AG04449 (cell line): ENCODE results near the gene DPM1.
A peak's percentile ranks its signal among the peaks of the same experiment; 100 is the strongest.

Experiments used
- CTCF ChIA-PET: fragments of 350-600 bp; formaldehyde crosslinking; extraction: SDS; loops from one replicate; lab custom pipeline; 2021; ENCODE audit warnings: antibody characterized with exemption; lab: Yijun Ruan, JAX
- POLR2A ChIA-PET: fragments of 400-600, 350-600 bp; formaldehyde crosslinking; extraction: SDS; loops from one replicate; lab custom pipeline; 2020; ENCODE audit warnings: antibody characterized with exemption, inconsistent platforms; lab: Yijun Ruan, JAX
- DNase-seq: peaks from one replicate; pipeline ENCODE4 v3.0.0-alpha.2; 2010; ENCODE audit warnings: low read depth, low spot score
- H3K4me3 ChIP-seq: 2 replicates; pipeline ENCODE4 v1.5.1; 2011; ENCODE audit warnings: low read depth, mild to moderate bottlenecking, control low read depth, low read length
- TF ChIP-seq, protein P1 (sequence below): IDR thresholded peaks from one replicate; pipeline ENCODE4 v1.5.1; 2011; ENCODE audit warnings: mild to moderate bottlenecking, moderate library complexity, low read length, control low read depth, inconsistent platforms; ENCODE audit not compliant: insufficient read depth; ENCODE audit errors: missing control alignments

DPM1 gene

DNA sequence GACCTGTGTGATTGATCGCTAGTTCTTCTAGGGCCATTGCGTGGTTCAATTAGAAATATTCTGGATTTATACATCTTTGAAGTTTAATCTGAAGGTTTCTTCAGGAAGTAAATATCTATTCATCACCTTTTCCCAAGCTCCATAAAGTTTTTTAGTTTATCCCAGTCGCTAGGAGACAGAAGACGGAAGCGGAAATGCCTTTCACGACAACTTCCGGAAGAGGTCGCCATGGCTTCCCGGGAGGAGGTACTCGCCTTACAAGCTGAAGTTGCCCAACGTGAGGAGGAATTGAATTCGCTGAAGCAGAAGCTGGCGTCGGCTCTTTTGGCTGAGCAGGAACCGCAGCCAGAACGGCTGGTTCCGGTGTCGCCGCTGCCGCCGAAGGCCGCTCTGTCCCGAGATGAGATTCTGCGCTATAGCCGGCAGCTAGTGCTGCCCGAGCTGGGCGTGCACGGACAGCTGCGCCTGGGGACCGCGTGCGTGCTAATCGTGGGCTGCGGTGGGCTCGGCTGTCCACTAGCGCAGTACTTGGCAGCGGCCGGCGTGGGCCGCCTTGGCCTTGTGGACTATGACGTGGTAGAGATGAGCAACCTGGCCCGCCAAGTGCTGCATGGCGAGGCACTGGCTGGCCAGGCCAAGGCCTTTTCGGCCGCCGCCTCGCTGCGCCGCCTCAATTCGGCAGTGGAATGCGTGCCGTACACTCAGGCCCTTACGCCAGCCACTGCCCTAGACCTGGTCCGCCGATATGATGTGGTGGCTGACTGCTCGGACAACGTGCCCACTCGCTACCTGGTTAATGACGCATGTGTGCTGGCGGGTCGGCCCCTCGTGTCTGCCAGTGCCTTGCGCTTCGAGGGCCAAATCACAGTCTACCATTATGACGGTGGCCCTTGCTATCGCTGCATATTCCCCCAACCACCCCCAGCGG is 547 bp upstream of the DPM1 start, which contains the start of gene MOCS3:
TSS of gene MOCS3 (plus strand) at position 204 of the 928 bp plus-strand sequence. CDS start at position 229, 25 bp downstream.
- ChIA-PET POLR2A (interaction anchor here (0.8 to 2.1 kb wide), 8 partner anchors 8 to 168 kb away, joined by 3 to 18 read pairs (median 6); partner anchors contain the start of genes ADNP and BCAS4), CTCF (interaction anchor here (0.9 to 4.2 kb wide), 5 partner anchors 11 to 169 kb away, joined by 3 to 33 read pairs (median 4); partner anchors contain the start of gene BCAS4)
- peak; percentile 63 for DNase-seq
- H3K4me3 ChIP-seq: peak within 1 kb of the TSS; percentile 98
- TF ChIP-seq, protein P1, sequence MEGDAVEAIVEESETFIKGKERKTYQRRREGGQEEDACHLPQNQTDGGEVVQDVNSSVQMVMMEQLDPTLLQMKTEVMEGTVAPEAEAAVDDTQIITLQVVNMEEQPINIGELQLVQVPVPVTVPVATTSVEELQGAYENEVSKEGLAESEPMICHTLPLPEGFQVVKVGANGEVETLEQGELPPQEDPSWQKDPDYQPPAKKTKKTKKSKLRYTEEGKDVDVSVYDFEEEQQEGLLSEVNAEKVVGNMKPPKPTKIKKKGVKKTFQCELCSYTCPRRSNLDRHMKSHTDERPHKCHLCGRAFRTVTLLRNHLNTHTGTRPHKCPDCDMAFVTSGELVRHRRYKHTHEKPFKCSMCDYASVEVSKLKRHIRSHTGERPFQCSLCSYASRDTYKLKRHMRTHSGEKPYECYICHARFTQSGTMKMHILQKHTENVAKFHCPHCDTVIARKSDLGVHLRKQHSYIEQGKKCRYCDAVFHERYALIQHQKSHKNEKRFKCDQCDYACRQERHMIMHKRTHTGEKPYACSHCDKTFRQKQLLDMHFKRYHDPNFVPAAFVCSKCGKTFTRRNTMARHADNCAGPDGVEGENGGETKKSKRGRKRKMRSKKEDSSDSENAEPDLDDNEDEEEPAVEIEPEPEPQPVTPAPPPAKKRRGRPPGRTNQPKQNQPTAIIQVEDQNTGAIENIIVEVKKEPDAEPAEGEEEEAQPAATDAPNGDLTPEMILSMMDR: no peak

DNA sequence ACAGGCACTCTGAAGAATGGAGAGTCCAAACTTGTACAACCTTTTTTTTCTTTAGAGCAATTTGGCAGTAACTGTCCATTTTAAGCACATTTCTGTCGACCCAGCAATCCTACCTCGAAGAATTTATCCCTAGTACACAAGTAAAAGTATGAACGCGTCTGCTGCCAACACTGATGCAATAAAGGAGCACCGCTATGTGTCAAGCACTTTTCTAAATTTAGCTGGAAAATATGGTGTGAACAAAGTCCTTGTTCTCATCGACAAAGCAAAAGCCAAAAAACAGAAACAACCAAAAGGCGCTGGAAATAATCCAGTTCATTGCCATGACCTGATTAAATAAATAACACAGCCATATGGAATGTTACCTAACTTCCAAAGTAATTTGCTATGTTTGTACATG is 1.1 kb downstream of the DPM1 start:
- POLR2A ChIA-PET: interaction anchor here (0.9 to 2.1 kb wide), 4 partner anchors 15 to 46 kb away, joined by 3 to 18 read pairs (median 6); partner anchors contain the start of gene ADNP
- no peak for DNase-seq
- CTCF ChIA-PET: interaction anchor here (0.5 to 4.2 kb wide), 6 partner anchors 15 to 1817 kb away, joined by 3 to 33 read pairs (median 5); partner anchors contain the start of gene BCAS4
- TF ChIP-seq, protein P1: no peak
- peak overlapping the region; percentile 98 for H3K4me3 ChIP-seq

DNA sequence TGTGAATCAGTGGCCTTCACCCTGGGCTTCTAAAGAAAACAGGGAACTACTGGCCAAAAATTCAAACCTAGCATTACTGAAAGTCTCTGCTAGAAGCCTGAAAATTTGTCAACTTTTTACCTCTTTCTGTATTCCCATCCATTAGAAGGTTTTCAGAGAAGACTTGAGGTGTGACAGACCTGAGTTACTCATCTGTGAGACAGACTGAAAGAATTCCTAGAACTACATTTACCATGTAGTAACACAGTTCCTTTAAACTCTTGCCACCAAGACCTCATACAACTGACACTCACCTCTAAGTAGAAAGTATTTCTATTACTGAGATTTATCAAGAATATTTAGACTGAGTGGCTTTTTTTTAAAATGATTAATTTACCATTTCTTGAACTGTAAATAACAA is 4.5 kb downstream of the DPM1 start:
- no peak overlapping the region for H3K4me3 ChIP-seq
- DNase-seq: no peak
- POLR2A ChIA-PET: no interaction called here
- CTCF ChIA-PET: interaction anchor here (1.0 kb wide), 1 partner anchor 159 kb away, joined by 3 read pairs; the partner anchor contains the start of gene BCAS4
- TF ChIP-seq, protein P1: no peak

DNA sequence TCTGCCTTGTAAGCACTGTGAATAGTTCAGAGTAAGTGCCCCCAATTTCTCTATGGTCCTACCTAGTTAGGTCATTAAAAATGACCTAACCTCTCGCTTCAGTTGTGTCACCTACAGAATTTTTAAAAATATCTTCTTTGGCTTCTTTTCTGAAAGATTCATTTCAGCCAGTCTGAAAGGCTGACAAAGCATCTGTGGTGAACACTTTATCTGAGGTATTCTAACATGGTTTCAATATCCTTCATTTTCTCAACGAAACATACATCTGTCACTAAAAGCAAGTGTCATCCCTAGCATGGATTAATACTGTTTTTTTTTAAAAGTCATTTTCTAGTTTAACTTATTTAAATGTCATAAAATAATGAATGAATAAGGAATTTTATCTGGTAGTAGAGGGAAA is 5.1 kb downstream of the DPM1 start:
- ChIA-PET POLR2A (no interaction called here), CTCF (no interaction called here)
- no peak for DNase-seq
- TF ChIP-seq, protein P1: no peak
- no peak overlapping the region for H3K4me3 ChIP-seq

DNA sequence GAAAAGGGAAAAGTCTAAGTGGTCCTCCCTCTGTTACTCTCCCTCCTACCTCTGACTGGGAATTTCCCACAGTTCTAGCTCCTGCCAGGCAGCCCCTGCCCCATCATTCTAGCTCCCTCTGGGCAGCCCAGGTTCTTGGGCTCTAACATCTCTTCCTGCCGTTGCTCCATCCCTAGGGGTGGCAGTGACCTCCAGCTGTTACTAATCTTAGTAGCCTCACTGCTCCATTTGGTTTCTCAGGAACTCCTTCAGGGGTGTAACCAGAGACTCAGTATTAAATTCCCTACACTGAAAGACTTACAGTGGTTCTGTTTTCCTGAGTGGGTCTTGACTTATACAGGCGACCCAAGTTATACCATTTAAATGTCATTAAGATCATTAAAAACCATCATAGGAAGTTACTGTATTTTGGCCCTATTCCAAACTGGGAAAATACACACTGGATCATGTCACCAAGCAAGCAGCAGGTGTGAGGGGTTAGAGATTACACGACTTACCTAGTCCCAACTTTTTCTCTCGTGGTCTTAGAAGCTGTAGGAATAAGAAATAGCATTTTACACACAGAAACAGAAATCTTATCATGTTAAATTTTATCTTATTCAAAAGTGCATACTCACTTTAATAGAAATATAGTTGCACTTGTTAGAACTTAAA is 10.1 kb downstream of the DPM1 start:
- POLR2A ChIA-PET: no interaction called here
- DNase-seq: no peak
- TF ChIP-seq, protein P1: no peak
- CTCF ChIA-PET: interaction anchor here (0.9 to 2.2 kb wide), 3 partner anchors 10 to 154 kb away, joined by 3 to 8 read pairs (median 4); partner anchors contain the start of genes BCAS4, DPM1 and MOCS3
- H3K4me3 ChIP-seq: no peak overlapping the region
